Measurements from ENCODE around the gene FZD2. TPM values are rescaled to one million over a fixed set of nuclear protein-coding genes. Genes with fewer than 3 reads are reported as not detected.
"Not testable (repeated sequence)": the region's sequence is repeated elsewhere in the genome, so short reads cannot be mapped to it uniquely, and the experiment has no call there.

FZD2 gene
- under 1 TPM; 0.10 to 0.25 TPM for total RNA-seq

- Mint-ChIP-seq H3K9me3 (no peaks in the 10 kb centered on the region), H3K27me3 (peaks cover 77% of the 10 kb centered on the region), H3K27ac (no peak within 1 kb of the TSS), H3K4me3 (peak within 1 kb of the TSS; percentile 71), H3K4me1 (peaks cover 24% of the 10 kb centered on the region), H3K36me3 (ENCODE audit: low read depth) (peaks cover 4% of the 10 kb centered on the region)
- POLR2A ChIA-PET = interaction anchor here (0.6 to 1.6 kb wide), 3 partner anchors 14 to 342 kb away, joined by 3 to 8 read pairs (median 3); partner anchors contain the start of gene EFTUD2
- peak; percentile 56 for DNase-seq
- CTCF ChIA-PET = interaction anchor here (0.5 to 1.6 kb wide), 4 partner anchors 10 to 578 kb away, joined by 3 to 5 read pairs (median 4); partner anchors contain the start of gene ACBD4
These were observed at the start of gene FZD2 for GRCh38 chr17:44556832-44557606. Gene FZD2, plus strand, starts transcription at chr17:44557484. Its CDS starts 205 bp downstream, at chr17:44557689.

- not testable (repeated sequence) for H3K9me3 Mint-ChIP-seq; DNase-seq; H3K27ac Mint-ChIP-seq; H3K36me3 Mint-ChIP-seq (ENCODE audit: low read depth); H3K27me3 Mint-ChIP-seq; H3K4me3 Mint-ChIP-seq; H3K4me1 Mint-ChIP-seq
- ChIA-PET POLR2A (interaction anchor here (1.7 kb wide), 1 partner anchor 8 kb away, joined by 5 read pairs; the partner anchor contains the start of gene GPATCH8), CTCF (interaction anchor here (0.7 to 1.3 kb wide), 6 partner anchors 8 to 1768 kb away, joined by 3 to 4 read pairs (median 3); partner anchors contain the start of genes FAM171A2 and GPATCH8)
These were observed 45.8 kb upstream of the FZD2 start for GRCh38 chr17:44511241-44512134.

GRCh38 chr17:44518032-44518431 lies 39.3 kb upstream of the FZD2 start:
- ChIA-PET POLR2A (no interaction called here), CTCF (interaction anchor here (0.6 kb wide), 1 partner anchor 148 kb away, joined by 3 read pairs; no protein-coding TSS in a partner anchor)
- H3K4me3 Mint-ChIP-seq = no peak overlapping the region
- no peaks in the 10 kb centered on the region for H3K36me3 Mint-ChIP-seq (ENCODE audit: low read depth)
- no peaks in the 10 kb centered on the region for H3K9me3 Mint-ChIP-seq
- H3K27ac Mint-ChIP-seq = no peak overlapping the region
- H3K27me3 Mint-ChIP-seq = peaks cover 11% of the 10 kb centered on the region
- H3K4me1 Mint-ChIP-seq = no peaks in the 10 kb centered on the region
- DNase-seq = no peak

GRCh38 chr17:44522883-44523671 lies 34.2 kb upstream of the FZD2 start:
- ChIA-PET CTCF (interaction anchor here (0.6 to 2.2 kb wide), 17 partner anchors 10 to 313 kb away, joined by 3 to 19 read pairs (median 4); partner anchors contain the start of genes FAM171A2, GPATCH8 and GRN), POLR2A (interaction anchor here (0.6 to 1.3 kb wide), 2 partner anchors 162 to 303 kb away, joined by 3 read pairs; no protein-coding TSS in a partner anchor)
- no peak overlapping the region for H3K4me3 Mint-ChIP-seq
- H3K27me3 Mint-ChIP-seq = peaks cover 5% of the 10 kb centered on the region
- H3K27ac Mint-ChIP-seq = no peak overlapping the region
- H3K9me3 Mint-ChIP-seq = peaks cover 2% of the 10 kb centered on the region
- peak; percentile 62 for DNase-seq
- no peaks in the 10 kb centered on the region for H3K36me3 Mint-ChIP-seq (ENCODE audit: low read depth)
- H3K4me1 Mint-ChIP-seq = no peaks in the 10 kb centered on the region

GRCh38 chr17:44523672-44523972 lies 33.7 kb upstream of the FZD2 start:
- POLR2A ChIA-PET = interaction anchor here (0.6 to 1.3 kb wide), 2 partner anchors 163 to 303 kb away, joined by 3 read pairs; no protein-coding TSS in a partner anchor
- Mint-ChIP-seq H3K27me3 (peaks cover 5% of the 10 kb centered on the region), H3K4me3 (no peak overlapping the region), H3K27ac (no peak overlapping the region), H3K36me3 (ENCODE audit: low read depth) (no peaks in the 10 kb centered on the region), H3K4me1 (no peaks in the 10 kb centered on the region), H3K9me3 (peaks cover 2% of the 10 kb centered on the region)
- no peak for DNase-seq
- CTCF ChIA-PET = interaction anchor here (0.6 to 2.2 kb wide), 14 partner anchors 10 to 314 kb away, joined by 3 to 19 read pairs (median 4); partner anchors contain the start of genes GPATCH8 and GRN

- H3K27me3 Mint-ChIP-seq = peaks cover 7% of the 10 kb centered on the region
- H3K27ac Mint-ChIP-seq = no peak overlapping the region
- peaks cover 2% of the 10 kb centered on the region for H3K9me3 Mint-ChIP-seq
- no peaks in the 10 kb centered on the region for H3K36me3 Mint-ChIP-seq (ENCODE audit: low read depth)
- DNase-seq = no peak
- no peaks in the 10 kb centered on the region for H3K4me1 Mint-ChIP-seq
- no peak overlapping the region for H3K4me3 Mint-ChIP-seq
- POLR2A ChIA-PET = no interaction called here
- CTCF ChIA-PET = no interaction called here
These were observed 30.2 kb upstream of the FZD2 start for GRCh38 chr17:44527102-44527501.

GRCh38 chr17:44527954-44528353 lies 29.3 kb upstream of the FZD2 start:
- ChIA-PET POLR2A (interaction anchor here (0.6 kb wide), 1 partner anchor 443 kb away, joined by 3 read pairs; no protein-coding TSS in a partner anchor), CTCF (no interaction called here)
- no peak overlapping the region for H3K27ac Mint-ChIP-seq
- no peaks in the 10 kb centered on the region for H3K36me3 Mint-ChIP-seq (ENCODE audit: low read depth)
- DNase-seq = no peak
- H3K9me3 Mint-ChIP-seq = peaks cover 2% of the 10 kb centered on the region
- no peaks in the 10 kb centered on the region for H3K4me1 Mint-ChIP-seq
- peaks cover 7% of the 10 kb centered on the region for H3K27me3 Mint-ChIP-seq
- no peak overlapping the region for H3K4me3 Mint-ChIP-seq

GRCh38 chr17:44529864-44530263 lies 27.4 kb upstream of the FZD2 start:
- Mint-ChIP-seq H3K9me3 (peaks cover 2% of the 10 kb centered on the region), H3K4me1 (peaks cover 8% of the 10 kb centered on the region), H3K4me3 (no peak overlapping the region), H3K27me3 (peaks cover 7% of the 10 kb centered on the region), H3K27ac (no peak overlapping the region), H3K36me3 (ENCODE audit: low read depth) (no peaks in the 10 kb centered on the region)
- ChIA-PET CTCF (no interaction called here), POLR2A (no interaction called here)
- DNase-seq = no peak

GRCh38 chr17:44530896-44531418 lies 26.3 kb upstream of the FZD2 start:
- CTCF ChIA-PET = interaction anchor here (0.5 kb wide), 1 partner anchor 14 kb away, joined by 3 read pairs; no protein-coding TSS in a partner anchor
- Mint-ChIP-seq H3K9me3 (peaks cover 2% of the 10 kb centered on the region), H3K36me3 (ENCODE audit: low read depth) (no peaks in the 10 kb centered on the region), H3K4me1 (peaks cover 8% of the 10 kb centered on the region), H3K4me3 (no peak overlapping the region), H3K27ac (no peak overlapping the region), H3K27me3 (peaks cover 7% of the 10 kb centered on the region)
- POLR2A ChIA-PET = no interaction called here
- DNase-seq = no peak

GRCh38 chr17:44533533-44534246 lies 23.6 kb upstream of the FZD2 start:
- peak; percentile 86 for DNase-seq
- peaks cover 7% of the 10 kb centered on the region for H3K27me3 Mint-ChIP-seq
- POLR2A ChIA-PET = interaction anchor here (1.2 kb wide), 1 partner anchor 175 kb away, joined by 3 read pairs; the partner anchor contains the start of gene DBF4B
- peaks cover 8% of the 10 kb centered on the region for H3K4me1 Mint-ChIP-seq
- no peaks in the 10 kb centered on the region for H3K9me3 Mint-ChIP-seq
- no peak overlapping the region for H3K27ac Mint-ChIP-seq
- H3K36me3 Mint-ChIP-seq (ENCODE audit: low read depth) = no peaks in the 10 kb centered on the region
- CTCF ChIA-PET = interaction anchor here (0.6 to 3.7 kb wide), 22 partner anchors 8 to 242 kb away, joined by 3 to 26 read pairs (median 4); partner anchors contain the start of genes DBF4B and GPATCH8
- no peak overlapping the region for H3K4me3 Mint-ChIP-seq

GRCh38 chr17:44536090-44536953 lies 21.0 kb upstream of the FZD2 start:
- Mint-ChIP-seq H3K4me3 (no peak overlapping the region), H3K4me1 (peaks cover 8% of the 10 kb centered on the region), H3K27ac (no peak overlapping the region), H3K36me3 (ENCODE audit: low read depth) (no peaks in the 10 kb centered on the region), H3K27me3 (peaks cover 3% of the 10 kb centered on the region), H3K9me3 (no peaks in the 10 kb centered on the region)
- CTCF ChIA-PET = interaction anchor here (1.0 to 1.4 kb wide), 2 partner anchors 14 to 136 kb away, joined by 3 to 4 read pairs; no protein-coding TSS in a partner anchor
- no peak for DNase-seq
- POLR2A ChIA-PET = no interaction called here

Data from activated CD4-positive, alpha-beta memory T cell treated with anti-CD3 and anti-CD28 coated beads, Interleukin-2, amount 10 ng/mL, durations not matched to agents 7 days and 5 days (primary cell).